HG03457 (cell line): ENCODE data around the gene STC2.

ENCODE experiments used
- ATAC-seq: cut with Tn5 transposase; IDR thresholded peaks from one replicate; pipeline ENCODE4 v1.9.1; 2021; ENCODE audit warnings: moderate number of reproducible peaks; ENCODE audit not compliant: unreplicated experiment

STC2 gene

DNA sequence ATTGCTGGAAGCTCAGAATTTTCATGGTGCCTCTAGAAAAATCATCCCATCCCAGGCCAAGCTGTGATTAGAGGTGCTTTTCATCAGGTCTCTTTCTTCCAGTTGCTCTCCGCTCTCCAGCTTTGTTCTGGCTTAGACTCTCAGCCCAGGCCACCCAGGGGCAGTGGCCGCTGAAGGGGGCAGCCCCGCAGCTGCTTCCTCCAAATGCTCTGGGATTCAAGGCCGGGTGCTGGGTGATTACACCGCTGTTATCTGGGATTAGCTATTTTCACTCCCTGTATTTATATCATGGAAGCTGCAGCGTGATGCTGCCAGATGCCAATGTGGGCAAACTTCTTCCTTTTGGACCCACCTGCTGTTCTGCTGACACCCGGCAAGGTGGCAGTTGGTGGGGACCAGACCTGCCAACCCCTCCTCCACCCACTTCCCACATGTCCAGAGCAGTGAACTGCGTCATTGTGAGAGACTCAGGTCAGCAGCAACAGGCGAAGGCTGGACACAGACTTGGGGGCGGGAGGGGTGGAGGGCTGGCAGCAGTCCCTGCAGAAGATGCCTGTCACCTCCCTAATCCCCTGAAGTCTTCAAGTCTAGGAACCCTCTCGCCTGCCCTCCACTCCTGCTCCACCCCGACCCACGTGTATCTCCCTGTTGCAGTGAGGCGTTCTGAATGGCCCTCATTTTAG, 59.3 kb downstream of the STC2 start:
- ATAC-seq, result no peak

DNA sequence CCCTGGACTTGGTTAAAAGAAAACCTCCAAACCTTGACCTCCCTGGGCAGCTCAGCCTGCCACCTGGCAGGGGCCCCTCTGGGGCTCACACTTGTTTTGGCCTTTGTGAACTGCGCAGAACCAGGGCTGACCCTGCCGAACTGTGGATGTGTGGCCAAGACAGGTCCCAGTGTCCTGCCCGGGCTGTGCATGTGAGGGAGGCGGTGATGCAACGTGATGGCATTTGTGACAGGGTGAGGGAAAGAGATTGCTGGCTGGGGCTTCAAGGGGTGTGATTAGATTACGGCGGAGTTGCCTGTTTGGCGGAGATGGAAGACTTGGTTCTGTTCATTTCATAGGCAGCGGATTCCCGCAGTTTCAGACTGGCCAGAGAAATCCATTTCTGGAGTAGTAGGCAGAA, 62.8 kb downstream of the STC2 start:
- no peak for ATAC-seq
